SIG-M5 treated with dmso at 0.1 percent for 504 hours (cell line): Measurements from ENCODE around the gene PDZRN3.
A peak's percentile ranks its signal among the peaks of the same experiment; 100 is the strongest.

Experiments used
- DNase-seq: peaks from one replicate; lab custom pipeline; 2025; ENCODE audit not compliant: unreplicated experiment; lab: John Stamatoyannopoulos, UW

PDZRN3 gene

GRCh38 chr3:73351423-73352071 is 273.2 kb downstream of the PDZRN3 start:
- DNase-seq, result no peak

GRCh38 chr3:73350996-73351395 is 273.7 kb downstream of the PDZRN3 start:
- DNase-seq, result no peak

- no peak for DNase-seq
Observed at GRCh38 chr3:73349657-73350056, 275.1 kb downstream of the PDZRN3 start.

GRCh38 chr3:73342077-73342476 is 282.7 kb downstream of the PDZRN3 start:
- DNase-seq, result no peak

GRCh38 chr3:73341272-73341935 is 283.3 kb downstream of the PDZRN3 start:
- DNase-seq, result no peak

- peak; percentile 75 for DNase-seq
Observed at GRCh38 chr3:73332558-73332957, 292.2 kb downstream of the PDZRN3 start.
